ENCODE results near the gene ZFAND4. TPM values are rescaled to one million over a fixed set of nuclear protein-coding genes. Genes with fewer than 3 reads are reported as not detected.
A peak's percentile ranks its signal among the peaks of the same experiment; 100 is the strongest.
"Not testable (repeated sequence)": the region's sequence is repeated elsewhere in the genome, so short reads cannot be mapped to it uniquely, and the experiment has no call there.

Gene ZFAND4
- 7.7 TPM for total RNA-seq
- long read RNA-seq, partial matches to known transcripts: 3 of 16 reads
- long read RNA-seq, other reads (novel, unspliced or antisense): 13 of 16 reads

- peak; percentile 99 for DNase-seq (ENCODE audit: low spot score)
- intact Hi-C loops (cut with DNase I): loop anchor here (5.0 kb wide), 3 partner anchors 80 to 665 kb away; no protein-coding TSS in a partner anchor
These were observed at the start of gene ZFAND4 for GRCh38 chr10:45672181-45673073. Gene ZFAND4 (minus strand): TSS chr10:45672772. CDS start chr10:45663725, 9,047 bp downstream.

- DNase-seq (ENCODE audit: low spot score); intact Hi-C loops (cut with DNase I): not testable (repeated sequence)
These were observed 48.9 kb upstream of the ZFAND4 start for GRCh38 chr10:45721503-45721902.

GRCh38 chr10:45717642-45718041 lies 45.1 kb upstream of the ZFAND4 start:
- DNase-seq (ENCODE audit: low spot score); intact Hi-C loops (cut with DNase I): not testable (repeated sequence)

- DNase-seq (ENCODE audit: low spot score); intact Hi-C loops (cut with DNase I): not testable (repeated sequence)
These were observed 44.5 kb upstream of the ZFAND4 start for GRCh38 chr10:45717053-45717452.

- intact Hi-C loops (cut with DNase I); DNase-seq (ENCODE audit: low spot score): not testable (repeated sequence)
These were observed 38.7 kb upstream of the ZFAND4 start for GRCh38 chr10:45711223-45711622.

- intact Hi-C loops (cut with DNase I); DNase-seq (ENCODE audit: low spot score): not testable (repeated sequence)
These were observed 37.7 kb upstream of the ZFAND4 start for GRCh38 chr10:45710200-45710796.

- DNase-seq (ENCODE audit: low spot score); intact Hi-C loops (cut with DNase I): not testable (repeated sequence)
These were observed 5.9 kb upstream of the ZFAND4 start for GRCh38 chr10:45678467-45678866.

- intact Hi-C loops (cut with DNase I): no loop called here
- no peak for DNase-seq (ENCODE audit: low spot score)
These were observed 2.8 kb upstream of the ZFAND4 start for GRCh38 chr10:45675388-45675787.

GRCh38 chr10:45673074-45673648 lies 589 bp upstream of the ZFAND4 start:
- DNase-seq (ENCODE audit: low spot score): no peak
- intact Hi-C loops (cut with DNase I): loop anchor here (5.0 kb wide), 3 partner anchors 81 to 666 kb away; no protein-coding TSS in a partner anchor

- DNase-seq (ENCODE audit: low spot score): not testable (repeated sequence)
- intact Hi-C loops (cut with DNase I): loop anchor here (5.0 kb wide), 3 partner anchors 79 to 664 kb away; no protein-coding TSS in a partner anchor
These were observed 1.3 kb downstream of the ZFAND4 start for GRCh38 chr10:45671300-45671699.

GRCh38 chr10:45669897-45670296 lies 2.7 kb downstream of the ZFAND4 start:
- intact Hi-C loops (cut with DNase I): loop anchor here (5.0 kb wide), 3 partner anchors 78 to 663 kb away; no protein-coding TSS in a partner anchor
- not testable (repeated sequence) for DNase-seq (ENCODE audit: low spot score)

GRCh38 chr10:45660876-45661411 lies 11.6 kb downstream of the ZFAND4 start:
- DNase-seq (ENCODE audit: low spot score): no peak
- intact Hi-C loops (cut with DNase I): no loop called here

- intact Hi-C loops (cut with DNase I): no loop called here
- no peak for DNase-seq (ENCODE audit: low spot score)
These were observed 15.3 kb downstream of the ZFAND4 start for GRCh38 chr10:45657033-45657926.

GRCh38 chr10:45655219-45655618 lies 17.4 kb downstream of the ZFAND4 start:
- intact Hi-C loops (cut with DNase I): no loop called here
- no peak for DNase-seq (ENCODE audit: low spot score)

- intact Hi-C loops (cut with DNase I); DNase-seq (ENCODE audit: low spot score): not testable (repeated sequence)
These were observed 17.8 kb downstream of the ZFAND4 start for GRCh38 chr10:45654753-45655141.

GRCh38 chr10:45653454-45653853 lies 19.1 kb downstream of the ZFAND4 start:
- intact Hi-C loops (cut with DNase I): no loop called here
- no peak for DNase-seq (ENCODE audit: low spot score)

- DNase-seq (ENCODE audit: low spot score): no peak
- intact Hi-C loops (cut with DNase I): no loop called here
These were observed 20.1 kb downstream of the ZFAND4 start for GRCh38 chr10:45652511-45652910.

GRCh38 chr10:45649296-45649695 lies 23.3 kb downstream of the ZFAND4 start:
- intact Hi-C loops (cut with DNase I): no loop called here
- DNase-seq (ENCODE audit: low spot score): no peak

- intact Hi-C loops (cut with DNase I): no loop called here
- DNase-seq (ENCODE audit: low spot score): no peak
These were observed 25.5 kb downstream of the ZFAND4 start for GRCh38 chr10:45647118-45647517.

All from cardiac septum (tissue), 1 donor.